ENCODE results near the gene DOK7. TPM values are rescaled to one million over a fixed set of nuclear protein-coding genes. Genes with fewer than 3 reads are reported as not detected.

Gene DOK7
- total and polyA plus RNA-seq, 12 donors: 30.3 to 89.7 (median 39.0) TPM

DNA sequence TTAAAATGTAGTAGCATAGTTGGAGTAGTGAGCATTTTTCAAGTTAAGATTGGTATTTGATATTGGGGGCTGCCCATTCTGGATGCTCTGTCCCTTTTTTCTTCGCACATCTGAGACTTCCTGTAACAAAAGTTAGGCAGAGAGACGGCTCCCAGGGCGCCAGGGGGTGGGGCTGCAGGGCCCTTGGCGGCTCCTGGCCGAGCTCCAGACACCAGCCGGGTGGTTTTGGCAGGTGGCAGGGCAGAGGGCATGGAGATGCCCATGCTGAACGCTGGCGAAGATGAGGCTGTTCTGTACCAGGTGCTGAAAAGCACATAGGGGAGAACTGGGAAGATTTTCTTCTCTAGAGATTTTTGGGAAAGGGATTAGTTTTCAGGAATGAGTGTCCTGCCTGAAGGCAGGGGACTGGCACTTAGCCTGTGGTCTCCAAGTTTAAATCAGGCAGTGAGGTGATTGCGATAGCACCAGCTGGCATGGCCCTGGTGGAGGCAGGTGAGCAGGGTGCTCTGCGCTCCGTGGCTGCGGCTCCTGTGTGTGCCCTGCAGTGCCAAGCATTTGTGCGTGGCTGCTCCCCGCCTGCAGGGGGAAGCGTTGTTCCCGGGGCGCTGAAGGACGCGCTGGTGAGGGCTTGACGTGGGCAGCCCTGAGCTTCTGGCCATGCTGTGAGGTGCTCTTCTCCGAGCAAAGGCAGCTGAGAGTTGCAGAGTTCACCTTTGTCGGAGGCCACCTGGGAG lies 44.9 kb upstream of the DOK7 start:
- WGBS, 2 donors: 89 to 92% methylated on average over 22 of the region's 22 CpGs
- H3K36me3 ChIP-seq: peaks cover 0 to 77% (median 5%) of the 10 kb centered on the region in 9 donors
- peak in 1 of 2 donors; percentile 24 for DNase-seq
- peak in 2 of 9 donors; percentile 8 to 21 for TF ChIP-seq CTCF (IDR thresholded peaks at IDR 0.05)
- H3K4me3 ChIP-seq: no peak overlapping the region
- no peaks in the 10 kb centered on the region for H3K27me3 ChIP-seq
- peaks cover 0 to 4% (median 0%) of the 10 kb centered on the region in 9 donors for H3K4me1 ChIP-seq
- no peak overlapping the region for H3K27ac ChIP-seq
- no peaks in the 10 kb centered on the region for H3K9me3 ChIP-seq
- intact Hi-C loops (cut with DNase I): no loop called here
- ATAC-seq: no peak

DNA sequence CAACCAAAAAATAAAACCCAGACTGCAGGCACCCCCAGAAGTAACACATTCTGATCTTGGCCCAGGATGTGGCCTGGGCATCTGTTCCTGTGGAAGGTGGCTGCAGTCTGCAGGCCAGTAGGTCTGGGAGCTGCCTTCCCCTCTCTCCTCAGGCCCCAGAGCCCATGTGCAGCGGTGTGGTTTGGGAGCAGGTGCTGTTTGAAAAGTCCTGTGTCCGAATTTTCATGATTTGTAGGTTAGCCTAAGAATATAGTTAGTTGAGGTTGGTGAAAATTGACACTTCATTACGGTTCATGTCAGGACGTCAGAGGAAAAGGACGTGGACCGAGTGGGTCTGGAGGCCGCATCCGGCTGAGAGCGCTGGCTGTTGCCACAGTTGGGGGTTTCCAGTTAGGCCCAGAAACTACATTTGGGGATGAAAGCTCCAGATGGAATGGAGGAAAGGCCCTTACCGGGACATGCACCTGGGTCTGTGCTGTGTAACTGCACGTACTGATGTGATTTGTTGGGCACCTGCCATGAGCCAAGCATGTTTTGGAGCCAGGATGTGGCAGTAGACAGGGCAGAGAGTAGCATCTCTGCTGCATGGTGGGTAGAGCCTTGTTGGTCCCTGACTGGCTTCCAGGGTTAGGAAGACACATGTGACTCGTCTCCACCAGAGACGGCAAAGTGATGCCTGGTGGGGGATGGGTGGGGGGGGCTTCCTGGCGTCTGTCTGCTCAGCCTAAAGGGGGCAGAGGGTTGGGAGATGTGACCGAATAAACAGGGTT lies 43.1 kb upstream of the DOK7 start:
- DNase-seq (no peak), ATAC-seq (no peak)
- H3K4me1 ChIP-seq: no peaks in the 10 kb centered on the region
- intact Hi-C loops (cut with DNase I): no loop called here
- H3K9me3 ChIP-seq: no peaks in the 10 kb centered on the region
- H3K36me3 ChIP-seq: peaks cover 0 to 95% (median 8%) of the 10 kb centered on the region in 9 donors
- WGBS, 2 donors: 86 to 90% methylated on average over 15 of the region's 15 CpGs
- no peaks in the 10 kb centered on the region for H3K27me3 ChIP-seq
- no peak for TF ChIP-seq CTCF (IDR thresholded peaks at IDR 0.05)
- H3K27ac ChIP-seq: no peak overlapping the region
- no peak overlapping the region for H3K4me3 ChIP-seq

DNA sequence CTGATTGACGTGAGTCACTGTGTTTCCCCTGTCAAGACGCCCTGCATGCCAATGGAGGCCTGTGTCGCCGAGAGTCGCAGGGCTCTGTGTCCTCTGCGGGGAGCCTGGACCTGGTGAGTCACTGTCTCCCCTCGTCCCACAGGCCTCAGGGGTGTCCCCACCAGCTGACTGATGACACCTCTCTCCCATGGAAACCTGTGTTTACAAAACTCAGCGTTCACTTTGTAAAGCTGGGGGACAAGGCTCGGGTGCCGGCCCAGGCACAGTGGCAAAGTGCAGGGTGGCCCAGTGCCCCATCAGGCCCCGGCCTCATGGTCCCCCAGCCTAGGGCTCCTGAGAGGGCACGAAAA lies 42.5 kb upstream of the DOK7 start:
- Histone ChIP-seq H3K36me3 (peaks cover 0 to 93% (median 8%) of the 10 kb centered on the region in 9 donors), H3K4me3 (no peak overlapping the region), H3K4me1 (no peaks in the 10 kb centered on the region), H3K9me3 (no peaks in the 10 kb centered on the region), H3K27me3 (no peaks in the 10 kb centered on the region), H3K27ac (no peak overlapping the region)
- TF ChIP-seq CTCF (IDR thresholded peaks at IDR 0.05): no peak
- ATAC-seq (no peak), DNase-seq (no peak)
- intact Hi-C loops (cut with DNase I): no loop called here
- WGBS, 2 donors: 91 to 92% methylated on average over 12 of the region's 12 CpGs

GRCh38 chr4:3420956-3421355 lies 42.1 kb upstream of the DOK7 start:
- 94% methylated on average over 10 of the region's 10 CpGs for WGBS, 2 donors
- no peak overlapping the region for H3K27ac ChIP-seq
- intact Hi-C loops (cut with DNase I): no loop called here
- no peaks in the 10 kb centered on the region for H3K27me3 ChIP-seq
- no peak for DNase-seq
- no peak for ATAC-seq
- peaks cover 0 to 89% (median 8%) of the 10 kb centered on the region in 9 donors for H3K36me3 ChIP-seq
- H3K4me1 ChIP-seq: no peaks in the 10 kb centered on the region
- no peaks in the 10 kb centered on the region for H3K9me3 ChIP-seq
- no peak overlapping the region for H3K4me3 ChIP-seq
- TF ChIP-seq CTCF (IDR thresholded peaks at IDR 0.05): no peak

All from heart right ventricle (tissue), 16 donors.